Astrocyte of the spinal cord (primary cell): ENCODE results near the gene MYO1E.
"Not testable (repeated sequence)": the region's sequence is repeated elsewhere in the genome, so short reads cannot be mapped to it uniquely, and the experiment has no call there.

Source experiments
- DNase-seq: peaks from one replicate; pipeline ENCODE4 v3.0.0; 2011; ENCODE audit warnings: low read depth, low spot score
- H3K4me3 ChIP-seq: 2 replicates; pipeline ENCODE4 v1.5.1; 2011; ENCODE audit warnings: low read depth, mild to moderate bottlenecking, low read length, moderate library complexity
- in situ Hi-C: cut with HindIII; loops from 2 replicates; pipeline ENCODE4 v1.10.0; 2017; ENCODE audit warnings: low sequenced_read_pairs
- TF ChIP-seq, protein P1 (sequence below): IDR thresholded peaks from 2 replicates; pipeline ENCODE4 v1.5.1; 2012; ENCODE audit warnings: low read depth, mild to moderate bottlenecking, low read length, inconsistent platforms

Gene MYO1E

GRCh38 chr15:59410391-59410896 lies 37.8 kb upstream of the MYO1E start:
- no peak for DNase-seq
- in situ Hi-C loops = no loop called here
- no peak overlapping the region for H3K4me3 ChIP-seq
- TF ChIP-seq, protein P1, sequence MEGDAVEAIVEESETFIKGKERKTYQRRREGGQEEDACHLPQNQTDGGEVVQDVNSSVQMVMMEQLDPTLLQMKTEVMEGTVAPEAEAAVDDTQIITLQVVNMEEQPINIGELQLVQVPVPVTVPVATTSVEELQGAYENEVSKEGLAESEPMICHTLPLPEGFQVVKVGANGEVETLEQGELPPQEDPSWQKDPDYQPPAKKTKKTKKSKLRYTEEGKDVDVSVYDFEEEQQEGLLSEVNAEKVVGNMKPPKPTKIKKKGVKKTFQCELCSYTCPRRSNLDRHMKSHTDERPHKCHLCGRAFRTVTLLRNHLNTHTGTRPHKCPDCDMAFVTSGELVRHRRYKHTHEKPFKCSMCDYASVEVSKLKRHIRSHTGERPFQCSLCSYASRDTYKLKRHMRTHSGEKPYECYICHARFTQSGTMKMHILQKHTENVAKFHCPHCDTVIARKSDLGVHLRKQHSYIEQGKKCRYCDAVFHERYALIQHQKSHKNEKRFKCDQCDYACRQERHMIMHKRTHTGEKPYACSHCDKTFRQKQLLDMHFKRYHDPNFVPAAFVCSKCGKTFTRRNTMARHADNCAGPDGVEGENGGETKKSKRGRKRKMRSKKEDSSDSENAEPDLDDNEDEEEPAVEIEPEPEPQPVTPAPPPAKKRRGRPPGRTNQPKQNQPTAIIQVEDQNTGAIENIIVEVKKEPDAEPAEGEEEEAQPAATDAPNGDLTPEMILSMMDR = no peak

DNA sequence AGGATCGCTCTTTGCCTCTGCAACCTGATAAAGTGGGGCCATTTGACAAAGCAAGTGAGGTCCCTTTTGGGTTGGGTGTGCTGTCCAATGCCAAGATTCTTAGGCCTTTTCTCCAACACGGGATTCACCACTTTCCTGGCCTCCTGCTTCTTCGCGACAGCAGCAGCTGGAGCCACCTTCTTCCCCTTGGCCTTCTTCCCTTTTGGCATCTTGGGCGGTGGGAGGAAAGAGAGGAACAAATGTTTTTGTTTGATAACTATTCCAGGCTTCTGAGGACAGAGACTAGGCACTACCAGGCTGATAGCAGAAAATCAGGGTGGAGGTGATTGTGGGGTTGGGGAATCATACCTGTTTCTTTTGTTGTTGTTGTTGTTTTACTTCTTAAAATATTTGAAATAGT lies 35.3 kb upstream of the MYO1E start:
- no peak for DNase-seq
- no peak overlapping the region for H3K4me3 ChIP-seq
- TF ChIP-seq, protein P1 = no peak
- in situ Hi-C loops = no loop called here

GRCh38 chr15:59406446-59406845 lies 33.8 kb upstream of the MYO1E start:
- H3K4me3 ChIP-seq = no peak overlapping the region
- TF ChIP-seq, protein P1 = no peak
- in situ Hi-C loops = no loop called here
- no peak for DNase-seq

GRCh38 chr15:59405079-59405478 lies 32.4 kb upstream of the MYO1E start:
- in situ Hi-C loops = no loop called here
- DNase-seq = no peak
- no peak overlapping the region for H3K4me3 ChIP-seq
- TF ChIP-seq, protein P1 = no peak

GRCh38 chr15:59401824-59402569 lies 29.3 kb upstream of the MYO1E start:
- TF ChIP-seq, protein P1 = no peak
- in situ Hi-C loops = no loop called here
- no peak overlapping the region for H3K4me3 ChIP-seq
- no peak for DNase-seq

DNA sequence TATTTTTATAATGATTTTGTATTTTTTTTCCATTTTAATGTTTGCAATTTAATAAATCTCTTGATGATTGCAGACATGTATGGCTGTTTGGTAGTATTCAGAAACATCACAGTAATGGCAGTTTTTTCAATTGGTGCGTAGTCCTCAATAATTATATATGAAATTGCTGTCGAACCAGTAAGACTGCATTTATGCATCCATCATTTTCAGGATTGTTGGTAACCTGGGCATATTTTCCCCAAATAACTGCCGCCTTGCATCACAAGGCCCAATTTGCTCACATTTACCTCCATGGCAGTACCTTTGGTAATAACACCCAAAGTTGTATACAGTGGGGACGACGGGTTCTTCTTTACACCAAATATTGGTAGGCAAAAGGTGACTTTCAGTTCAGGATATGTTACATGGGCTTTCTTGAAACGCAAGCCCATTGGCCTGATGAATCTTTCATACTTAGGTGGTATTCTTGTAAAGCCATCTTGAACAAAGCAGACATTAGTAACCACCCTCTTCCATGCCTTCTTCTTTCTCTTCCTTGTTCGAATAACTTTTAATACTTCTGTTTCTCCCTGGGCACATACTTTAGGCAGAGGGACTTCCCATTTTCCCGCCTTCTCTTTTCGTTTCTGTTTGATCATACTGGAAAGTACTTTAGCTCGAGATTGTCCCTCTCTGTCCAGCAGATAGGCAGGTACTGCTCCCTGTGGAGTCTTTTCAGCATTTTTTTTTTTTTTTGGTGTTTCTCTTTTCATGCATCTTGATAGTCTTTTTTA lies 28.6 kb upstream of the MYO1E start:
- H3K4me3 ChIP-seq, in situ Hi-C loops, DNase-seq: not testable (repeated sequence)

DNA sequence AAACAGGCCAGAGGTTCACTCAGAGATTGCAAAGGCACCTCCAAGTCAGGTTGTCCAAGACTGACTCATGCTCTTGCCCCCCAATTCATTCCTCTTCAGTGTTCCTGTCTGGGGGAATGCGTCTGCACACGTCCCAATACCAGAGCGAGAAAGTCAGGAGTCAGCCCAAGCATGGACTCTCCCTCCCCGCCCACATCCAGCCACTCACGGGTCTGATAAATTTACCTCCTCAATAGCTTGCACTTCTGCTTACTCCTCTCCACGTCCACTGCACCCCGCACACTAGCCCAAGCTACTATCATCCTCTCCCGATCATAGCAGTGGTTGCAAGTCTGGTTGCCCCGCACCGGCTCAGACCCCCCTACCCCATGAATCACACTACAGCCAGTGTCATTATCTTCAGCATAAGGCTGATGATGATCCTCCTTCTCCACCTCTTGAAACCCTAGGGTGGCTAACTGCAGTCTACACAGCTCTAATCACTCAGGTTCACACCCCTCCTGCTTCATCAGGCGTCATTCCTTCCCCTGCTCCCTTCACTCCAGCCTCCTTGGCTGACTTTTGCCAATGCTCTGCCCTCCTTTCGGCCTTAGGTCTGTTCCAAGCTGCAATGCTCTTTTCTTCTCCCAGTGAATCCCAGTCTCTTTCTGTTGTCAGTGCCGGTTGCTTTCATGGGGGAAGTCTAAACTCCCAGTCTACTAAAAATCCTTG lies 27.6 kb upstream of the MYO1E start:
- in situ Hi-C loops = no loop called here
- no peak for DNase-seq
- TF ChIP-seq, protein P1 = no peak
- H3K4me3 ChIP-seq = no peak overlapping the region
